ENCODE measurements around the gene RHO.

DNA sequence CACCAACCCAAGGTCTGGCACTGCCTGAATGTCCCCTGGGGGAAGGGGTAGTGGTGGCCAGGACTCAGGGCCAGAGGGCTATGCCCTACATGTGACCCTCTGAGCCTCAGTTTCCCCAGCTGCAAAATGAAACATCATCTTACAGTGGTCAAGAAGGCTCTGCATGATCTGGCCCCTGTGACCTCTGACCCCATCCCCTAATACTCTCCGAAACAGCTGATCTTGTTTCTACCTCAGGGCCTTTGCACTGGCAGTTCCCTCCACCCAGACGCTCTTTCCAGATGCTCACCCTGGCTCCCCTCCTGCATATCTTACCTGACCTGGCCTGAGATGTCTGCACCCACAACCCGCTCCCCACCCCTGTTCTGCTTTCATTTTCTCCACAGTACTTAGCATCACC lies 56.2 kb downstream of the RHO start:
- TF ChIP-seq, protein P1, sequence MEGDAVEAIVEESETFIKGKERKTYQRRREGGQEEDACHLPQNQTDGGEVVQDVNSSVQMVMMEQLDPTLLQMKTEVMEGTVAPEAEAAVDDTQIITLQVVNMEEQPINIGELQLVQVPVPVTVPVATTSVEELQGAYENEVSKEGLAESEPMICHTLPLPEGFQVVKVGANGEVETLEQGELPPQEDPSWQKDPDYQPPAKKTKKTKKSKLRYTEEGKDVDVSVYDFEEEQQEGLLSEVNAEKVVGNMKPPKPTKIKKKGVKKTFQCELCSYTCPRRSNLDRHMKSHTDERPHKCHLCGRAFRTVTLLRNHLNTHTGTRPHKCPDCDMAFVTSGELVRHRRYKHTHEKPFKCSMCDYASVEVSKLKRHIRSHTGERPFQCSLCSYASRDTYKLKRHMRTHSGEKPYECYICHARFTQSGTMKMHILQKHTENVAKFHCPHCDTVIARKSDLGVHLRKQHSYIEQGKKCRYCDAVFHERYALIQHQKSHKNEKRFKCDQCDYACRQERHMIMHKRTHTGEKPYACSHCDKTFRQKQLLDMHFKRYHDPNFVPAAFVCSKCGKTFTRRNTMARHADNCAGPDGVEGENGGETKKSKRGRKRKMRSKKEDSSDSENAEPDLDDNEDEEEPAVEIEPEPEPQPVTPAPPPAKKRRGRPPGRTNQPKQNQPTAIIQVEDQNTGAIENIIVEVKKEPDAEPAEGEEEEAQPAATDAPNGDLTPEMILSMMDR (IDR thresholded peaks at IDR 0.05) = no peak
- TF ChIP-seq POLR2AphosphoS5 (IDR thresholded peaks at IDR 0.05; ENCODE audit: low read depth, low read length) (no peak), SIN3A (IDR thresholded peaks at IDR 0.05; ENCODE audit: borderline replicate concordance, insufficient read depth, low read depth, low read length) (no peak), TCF7L2 (IDR thresholded peaks at IDR 0.05; ENCODE audit: low read depth, low read length) (no peak)
- TF ChIP-seq, protein P2, sequence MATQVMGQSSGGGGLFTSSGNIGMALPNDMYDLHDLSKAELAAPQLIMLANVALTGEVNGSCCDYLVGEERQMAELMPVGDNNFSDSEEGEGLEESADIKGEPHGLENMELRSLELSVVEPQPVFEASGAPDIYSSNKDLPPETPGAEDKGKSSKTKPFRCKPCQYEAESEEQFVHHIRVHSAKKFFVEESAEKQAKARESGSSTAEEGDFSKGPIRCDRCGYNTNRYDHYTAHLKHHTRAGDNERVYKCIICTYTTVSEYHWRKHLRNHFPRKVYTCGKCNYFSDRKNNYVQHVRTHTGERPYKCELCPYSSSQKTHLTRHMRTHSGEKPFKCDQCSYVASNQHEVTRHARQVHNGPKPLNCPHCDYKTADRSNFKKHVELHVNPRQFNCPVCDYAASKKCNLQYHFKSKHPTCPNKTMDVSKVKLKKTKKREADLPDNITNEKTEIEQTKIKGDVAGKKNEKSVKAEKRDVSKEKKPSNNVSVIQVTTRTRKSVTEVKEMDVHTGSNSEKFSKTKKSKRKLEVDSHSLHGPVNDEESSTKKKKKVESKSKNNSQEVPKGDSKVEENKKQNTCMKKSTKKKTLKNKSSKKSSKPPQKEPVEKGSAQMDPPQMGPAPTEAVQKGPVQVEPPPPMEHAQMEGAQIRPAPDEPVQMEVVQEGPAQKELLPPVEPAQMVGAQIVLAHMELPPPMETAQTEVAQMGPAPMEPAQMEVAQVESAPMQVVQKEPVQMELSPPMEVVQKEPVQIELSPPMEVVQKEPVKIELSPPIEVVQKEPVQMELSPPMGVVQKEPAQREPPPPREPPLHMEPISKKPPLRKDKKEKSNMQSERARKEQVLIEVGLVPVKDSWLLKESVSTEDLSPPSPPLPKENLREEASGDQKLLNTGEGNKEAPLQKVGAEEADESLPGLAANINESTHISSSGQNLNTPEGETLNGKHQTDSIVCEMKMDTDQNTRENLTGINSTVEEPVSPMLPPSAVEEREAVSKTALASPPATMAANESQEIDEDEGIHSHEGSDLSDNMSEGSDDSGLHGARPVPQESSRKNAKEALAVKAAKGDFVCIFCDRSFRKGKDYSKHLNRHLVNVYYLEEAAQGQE (IDR thresholded peaks at IDR 0.05; ENCODE audit: insufficient read depth in 1 of 2, low read depth in 2 of 2, low read length in 1 of 2) = no peak

All from Panc1 (cell line).